Inflammatory macrophage treated with lipopolysaccharide for 1 hour (primary cell): ENCODE measurements around the gene ERN1.
"Not testable (repeated sequence)": the region's sequence is repeated elsewhere in the genome, so short reads cannot be mapped to it uniquely, and the experiment has no call there.

Experiments used
- DNase-seq, 2 donors: peaks; one replicate each; pipeline ENCODE4 v3.0.0-alpha.2; 2020 to 2022

Gene ERN1

DNA sequence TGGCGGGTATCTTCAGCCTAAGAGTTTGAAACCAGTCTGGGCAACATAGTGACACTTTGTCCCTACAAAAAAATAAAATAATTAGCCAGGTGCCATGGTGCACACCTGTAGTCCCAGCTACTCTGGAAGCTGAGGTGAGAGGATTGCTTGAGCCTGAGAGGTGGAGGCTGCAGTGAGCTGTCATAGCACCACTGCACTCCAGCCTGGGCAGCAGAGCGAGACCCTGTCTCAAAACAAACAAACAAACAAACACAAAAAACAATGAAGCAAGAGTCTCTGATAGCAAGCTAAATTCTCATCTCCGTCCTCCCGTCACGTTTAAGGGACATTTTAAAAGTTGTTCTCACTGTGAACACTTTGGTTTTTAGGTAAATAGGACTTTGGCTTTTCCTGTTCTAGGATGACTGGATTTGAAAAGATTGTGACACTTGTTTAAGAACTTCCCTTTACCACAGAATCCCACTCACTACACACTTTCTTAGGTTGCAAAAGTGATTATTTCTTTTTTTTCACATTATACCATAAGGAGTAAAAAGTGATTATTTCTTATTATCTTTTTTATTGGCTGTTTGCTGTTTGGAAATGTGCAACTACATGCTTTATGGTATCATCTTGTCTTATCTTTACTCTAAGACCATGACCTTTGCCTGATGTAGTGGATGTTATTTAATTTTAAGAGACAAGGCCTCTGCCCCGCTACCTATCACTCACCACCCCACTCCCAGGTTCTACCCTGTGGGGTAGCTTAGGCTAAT, 4.4 kb upstream of the ERN1 start:
- no peak for DNase-seq

DNA sequence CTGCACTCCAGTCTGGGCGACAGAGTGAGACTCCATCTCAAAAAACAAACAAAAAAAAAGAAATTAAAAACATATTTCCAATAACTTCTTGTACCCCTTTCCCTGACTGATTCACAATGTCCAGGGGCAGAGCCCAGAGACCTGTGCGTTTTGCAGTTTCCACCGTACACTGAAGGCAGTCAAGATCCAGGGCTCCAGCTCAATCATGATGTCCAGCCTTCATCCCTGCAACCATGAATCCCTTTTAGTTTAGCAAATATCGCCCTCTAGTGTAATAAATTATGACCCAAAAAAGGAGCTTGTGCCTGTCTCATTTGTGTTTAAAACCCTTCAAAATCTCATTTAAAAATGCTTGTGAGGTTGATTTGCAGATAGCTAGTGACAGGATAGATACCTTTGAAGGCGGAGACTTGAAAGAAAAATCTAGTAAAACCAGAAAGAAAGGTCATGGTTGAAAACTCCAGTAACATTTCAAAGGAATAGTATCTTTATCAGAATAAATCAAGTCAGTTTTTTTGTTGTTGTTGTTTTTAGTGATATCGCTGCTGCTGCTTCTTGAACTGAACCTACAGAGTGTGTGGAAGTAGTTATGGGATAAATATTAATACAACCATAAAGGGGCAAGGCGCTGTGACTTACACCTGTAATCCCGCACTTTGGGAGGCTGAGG, 3.7 kb upstream of the ERN1 start:
- peak; percentile 56 to 91 for DNase-seq

DNA sequence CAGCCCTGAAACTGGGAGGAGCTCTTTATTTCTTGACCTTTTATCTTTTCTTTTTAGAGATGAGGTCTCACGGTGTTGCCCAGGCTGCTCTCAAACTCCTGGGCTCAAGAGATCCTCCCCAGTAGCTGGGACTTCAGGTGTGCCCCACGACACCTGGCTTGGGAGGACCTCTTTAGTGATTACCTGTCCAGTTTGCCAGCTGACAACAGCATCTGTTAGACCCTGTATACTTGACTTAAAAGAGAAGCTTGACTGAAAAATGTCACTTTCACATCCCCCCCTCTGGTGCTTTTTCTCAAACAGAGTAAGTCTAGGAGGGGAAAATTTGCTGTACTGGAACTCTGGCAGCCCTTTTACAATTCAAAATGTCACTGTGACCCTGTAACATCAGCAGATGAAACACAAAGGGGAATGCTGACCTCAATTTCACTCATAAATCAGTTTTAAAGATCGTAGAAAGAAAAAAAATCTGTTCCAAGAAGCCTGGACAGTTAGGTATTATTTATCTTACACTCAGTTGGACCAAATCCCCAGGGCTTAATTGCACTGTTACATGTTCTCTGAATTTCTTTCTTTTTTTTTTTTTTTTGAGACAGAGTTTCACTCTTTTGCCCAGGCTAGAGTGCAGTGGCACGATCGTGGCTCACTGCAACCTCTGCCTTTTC, 1.8 kb upstream of the ERN1 start:
- no peak for DNase-seq

DNA sequence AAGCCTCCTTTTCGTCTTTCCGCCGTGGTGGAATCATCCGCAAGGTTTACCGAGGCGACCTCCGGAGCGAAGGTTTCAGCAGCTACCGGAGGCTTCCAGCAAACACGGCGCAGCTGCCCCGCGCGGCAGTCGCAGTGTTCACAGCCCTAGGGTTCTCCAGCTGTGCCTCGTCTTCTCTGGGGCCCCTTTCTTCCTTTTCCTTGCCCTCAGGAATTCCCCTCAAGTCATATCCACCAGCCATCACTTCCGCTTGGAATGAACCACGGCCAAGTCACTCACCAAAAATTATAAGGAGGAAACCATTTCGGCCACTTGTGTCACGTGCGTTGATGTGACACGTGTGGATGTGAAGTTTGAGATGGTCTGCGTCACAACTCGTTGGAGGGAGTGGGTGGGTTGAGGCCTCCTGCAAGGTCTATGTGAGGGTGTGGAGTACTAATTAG, 636 bp upstream of the ERN1 start:
- peak; percentile 90 to 92 for DNase-seq

DNA sequence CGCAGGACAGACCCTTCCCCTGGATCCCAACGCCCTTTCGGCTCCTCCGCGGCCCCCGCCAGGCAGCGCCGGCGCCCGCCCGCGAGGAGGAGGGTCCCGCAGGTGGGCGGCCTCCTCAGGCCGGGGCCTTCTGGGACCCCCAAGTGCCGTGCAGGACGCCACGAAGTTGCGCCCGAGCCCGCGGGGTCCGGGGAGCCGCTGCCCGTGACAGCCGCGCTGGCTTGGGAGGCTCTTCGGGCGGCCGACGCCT, 504 bp downstream of the ERN1 start:
- no peak for DNase-seq

DNA sequence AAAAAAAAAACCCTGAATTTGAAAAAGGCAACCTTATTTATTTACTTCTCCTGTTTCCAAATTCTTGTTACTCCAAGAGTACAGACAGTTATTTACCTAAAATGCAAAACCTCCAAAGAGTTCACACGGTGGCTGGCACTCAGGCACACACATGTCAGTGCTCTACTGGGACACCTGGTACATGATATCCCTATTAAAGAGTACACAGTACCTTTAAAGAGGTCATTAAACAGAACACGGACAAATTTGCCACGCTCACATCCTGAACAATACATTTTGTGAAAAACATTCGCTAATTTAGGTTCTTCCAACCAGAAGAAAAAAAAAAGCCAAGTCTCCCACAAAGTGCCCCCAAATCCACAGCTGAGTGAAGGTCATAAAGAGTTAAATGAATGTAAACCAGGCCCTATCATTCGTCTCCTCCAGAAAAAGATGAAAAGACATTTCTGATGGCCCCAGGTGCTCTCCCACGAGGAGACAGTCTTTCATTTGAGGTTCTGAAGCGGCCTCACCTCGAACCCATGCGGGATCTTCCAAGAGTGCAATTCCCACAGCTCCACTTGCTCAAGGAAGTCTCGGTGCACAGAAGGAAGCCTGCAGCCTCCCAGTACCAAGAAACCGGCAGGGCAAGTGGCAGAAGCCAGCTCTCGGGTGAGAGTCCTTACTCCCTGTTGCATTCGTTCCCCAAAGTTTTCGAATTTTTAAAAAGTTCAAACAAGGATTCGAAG, 993 bp downstream of the ERN1 start:
- peak in 1 of 2 donors; percentile 42 for DNase-seq

DNA sequence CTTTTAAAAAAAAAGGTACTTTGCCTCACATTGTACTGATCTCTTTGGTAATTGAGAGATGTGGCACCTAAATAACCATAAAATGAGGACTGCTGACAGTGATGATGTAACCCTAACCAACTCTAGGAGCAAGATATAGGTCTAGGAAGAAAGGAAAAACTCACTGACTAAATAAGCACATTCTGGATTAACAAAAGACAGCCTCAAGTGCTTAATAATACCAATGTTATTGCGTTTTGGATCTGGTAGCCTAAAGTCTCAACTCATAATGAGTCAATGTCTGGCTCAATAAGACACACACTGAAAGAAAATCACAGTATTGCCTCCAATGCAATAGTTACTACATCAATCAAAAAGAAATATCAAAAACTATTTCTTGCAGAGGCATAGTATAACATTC, 3.0 kb downstream of the ERN1 start:
- DNase-seq = peak in 1 of 2 donors; percentile 18

DNA sequence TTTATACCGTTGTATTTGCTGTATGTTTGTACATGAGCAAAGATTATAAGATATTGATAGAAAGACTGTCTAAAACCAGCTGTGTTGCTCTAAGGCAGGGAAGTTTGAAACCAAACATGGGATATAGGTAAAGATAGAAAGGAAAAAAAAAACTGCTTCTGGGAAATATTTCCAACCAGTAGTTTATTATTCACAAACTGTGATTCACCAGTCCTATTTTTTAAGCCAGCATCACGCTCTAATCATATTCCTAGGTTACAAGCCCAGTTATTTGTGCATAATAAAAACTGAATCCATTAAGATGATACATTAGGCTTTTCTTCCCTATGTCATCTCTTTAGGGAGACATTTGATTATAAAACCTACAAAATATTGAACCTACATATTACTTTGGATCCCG, 4.0 kb downstream of the ERN1 start:
- DNase-seq = no peak

DNA sequence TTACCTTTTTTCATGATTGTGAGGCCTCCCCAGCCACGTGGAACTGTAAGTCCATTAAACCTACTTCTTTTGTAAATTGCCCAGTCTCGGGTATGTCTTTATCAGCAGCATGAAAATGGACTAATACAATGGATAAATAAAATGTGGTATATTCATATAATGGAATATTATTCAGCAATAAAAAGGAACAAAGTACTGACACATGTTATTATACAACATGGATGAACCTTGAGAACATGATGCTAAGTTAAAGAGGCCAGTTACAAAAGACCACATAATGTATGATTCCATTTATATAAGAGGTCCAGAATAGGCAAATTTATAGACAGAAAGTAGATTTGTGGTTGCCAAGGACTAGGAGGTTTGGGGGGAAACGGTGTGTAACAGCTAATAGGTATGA, 5.3 kb downstream of the ERN1 start:
- no peak for DNase-seq

DNA sequence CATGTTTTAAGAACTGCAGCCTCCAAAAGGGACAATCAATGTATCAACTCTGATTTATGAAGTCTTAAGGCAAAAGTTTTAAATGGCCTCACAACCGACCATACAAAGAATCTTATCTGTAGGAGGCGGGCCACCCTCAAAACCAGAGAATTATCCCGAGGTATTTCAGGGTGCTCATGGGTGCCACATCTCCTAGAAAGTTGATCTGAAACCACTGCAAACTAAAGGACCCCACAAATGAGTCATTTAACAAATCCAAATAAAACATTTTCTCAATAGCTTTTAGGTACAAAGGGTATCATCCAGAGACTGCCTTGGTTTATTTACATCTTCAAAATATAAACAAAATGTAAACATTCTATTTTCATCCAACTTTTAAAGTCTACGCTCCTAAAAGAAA, 6.8 kb downstream of the ERN1 start:
- DNase-seq = no peak

DNA sequence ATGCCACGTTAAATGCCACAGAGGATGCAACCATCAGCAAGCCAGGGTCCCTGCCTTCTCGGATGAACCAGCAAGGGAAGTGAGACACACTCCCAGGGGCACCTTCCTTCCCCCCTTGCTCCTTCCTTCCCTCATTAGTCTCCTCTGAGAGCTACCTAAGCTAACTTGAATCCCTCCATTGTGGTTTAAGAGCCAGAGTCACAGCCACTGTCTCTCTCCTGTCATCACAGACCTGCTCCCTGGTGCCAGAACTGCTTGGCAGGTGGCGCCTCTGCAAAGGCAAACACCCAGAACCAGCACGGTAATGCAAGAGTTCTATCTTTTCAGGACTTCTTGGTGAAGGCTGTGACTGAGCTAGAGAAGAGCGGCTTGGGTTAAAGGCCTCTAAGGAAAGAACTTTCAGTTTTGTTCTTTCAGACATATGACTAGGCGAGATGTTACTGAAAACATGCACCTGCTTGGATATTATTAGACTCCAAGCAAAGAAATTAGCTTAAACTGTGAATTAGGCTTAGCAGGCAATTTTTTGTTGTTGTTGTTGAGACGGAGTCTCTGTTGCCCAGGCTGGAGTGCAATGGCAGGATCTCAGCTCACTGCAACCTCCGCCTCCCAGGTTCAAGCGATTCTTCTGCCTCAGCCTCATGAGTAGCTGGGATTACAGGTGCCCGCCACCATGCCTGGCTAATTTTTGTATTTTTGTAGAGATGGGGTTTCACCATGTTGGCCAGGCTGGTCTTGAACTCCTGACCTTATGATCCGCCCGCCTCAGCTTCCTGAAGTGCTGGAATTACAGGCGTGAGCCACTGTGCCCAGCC, 8.8 kb downstream of the ERN1 start:
- not testable (repeated sequence) for DNase-seq

DNA sequence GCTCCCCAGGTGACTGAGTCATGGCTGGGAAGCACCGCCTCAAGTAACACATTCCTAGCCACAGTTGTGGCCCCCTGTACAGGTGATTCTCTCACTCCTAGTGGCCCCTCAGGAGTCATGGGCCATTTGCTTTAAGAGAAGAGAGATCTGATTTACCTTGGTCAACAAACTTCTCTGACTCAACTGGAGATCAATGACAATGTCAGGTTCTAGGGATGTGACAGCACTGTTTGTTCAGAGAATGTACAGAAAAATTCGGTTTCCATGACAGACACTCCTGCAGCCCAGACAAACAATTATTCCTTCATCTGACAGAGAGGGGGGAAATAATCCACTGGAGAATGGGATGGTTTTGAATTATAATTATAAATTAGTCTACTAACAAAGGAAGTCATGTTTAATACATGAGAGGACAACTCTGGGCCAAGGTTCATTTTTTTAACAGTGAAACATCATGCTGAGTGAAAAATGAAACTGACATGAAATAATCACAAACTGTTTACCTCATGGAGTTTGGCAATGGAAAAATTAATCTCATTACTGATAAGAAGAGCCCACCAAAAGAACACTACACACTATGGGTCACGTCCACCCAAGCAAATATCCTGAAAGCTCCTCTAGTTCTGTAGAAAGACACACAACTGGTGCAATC, 9.7 kb downstream of the ERN1 start:
- DNase-seq = no peak

DNA sequence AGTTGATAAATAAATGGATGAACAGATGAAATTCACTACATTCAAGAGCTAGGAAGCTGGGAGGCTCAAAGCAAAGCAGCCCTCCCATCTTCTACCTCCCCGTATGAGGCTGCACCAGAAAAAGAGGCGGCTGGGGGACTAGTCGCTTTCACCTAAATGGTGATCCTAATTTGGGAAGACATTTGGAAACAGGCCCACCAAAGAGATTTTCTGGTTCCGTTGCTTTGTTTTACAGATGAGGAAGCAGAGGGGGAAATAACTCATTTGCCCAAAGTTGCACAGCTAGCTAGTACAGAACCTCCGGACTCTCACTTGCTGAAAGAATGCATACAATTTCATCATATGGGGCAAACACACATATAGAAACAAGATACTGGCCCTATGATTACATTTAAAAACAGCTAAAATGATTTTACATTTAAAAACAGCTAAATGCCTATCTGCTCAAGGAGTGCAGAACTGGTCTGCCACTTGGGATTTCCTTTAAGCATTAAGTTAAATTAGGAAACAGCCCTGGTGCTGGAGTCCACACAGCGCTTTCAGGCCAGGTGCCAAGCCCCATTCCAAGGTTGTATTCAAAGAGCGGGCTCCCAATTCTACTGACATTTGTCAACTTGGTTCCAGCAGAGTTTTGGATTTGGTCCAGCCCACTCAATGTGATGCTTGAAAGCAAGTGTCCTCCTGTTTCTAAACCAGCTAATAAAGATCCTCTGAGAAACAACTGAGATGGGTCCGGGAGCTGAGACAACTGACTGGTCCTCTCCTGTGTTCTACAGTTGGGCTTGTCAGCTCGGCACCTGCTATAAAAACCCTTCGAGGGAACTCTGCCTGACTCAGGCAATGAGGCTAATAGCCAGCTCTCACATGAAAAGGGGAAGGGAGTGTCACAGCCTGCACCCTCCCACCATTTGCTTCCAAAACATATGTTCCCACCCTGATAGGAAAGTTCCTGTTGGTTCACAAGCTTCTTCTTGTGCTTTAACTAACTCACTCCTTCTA, 11.7 kb downstream of the ERN1 start:
- peak; percentile 83 to 88 for DNase-seq

DNA sequence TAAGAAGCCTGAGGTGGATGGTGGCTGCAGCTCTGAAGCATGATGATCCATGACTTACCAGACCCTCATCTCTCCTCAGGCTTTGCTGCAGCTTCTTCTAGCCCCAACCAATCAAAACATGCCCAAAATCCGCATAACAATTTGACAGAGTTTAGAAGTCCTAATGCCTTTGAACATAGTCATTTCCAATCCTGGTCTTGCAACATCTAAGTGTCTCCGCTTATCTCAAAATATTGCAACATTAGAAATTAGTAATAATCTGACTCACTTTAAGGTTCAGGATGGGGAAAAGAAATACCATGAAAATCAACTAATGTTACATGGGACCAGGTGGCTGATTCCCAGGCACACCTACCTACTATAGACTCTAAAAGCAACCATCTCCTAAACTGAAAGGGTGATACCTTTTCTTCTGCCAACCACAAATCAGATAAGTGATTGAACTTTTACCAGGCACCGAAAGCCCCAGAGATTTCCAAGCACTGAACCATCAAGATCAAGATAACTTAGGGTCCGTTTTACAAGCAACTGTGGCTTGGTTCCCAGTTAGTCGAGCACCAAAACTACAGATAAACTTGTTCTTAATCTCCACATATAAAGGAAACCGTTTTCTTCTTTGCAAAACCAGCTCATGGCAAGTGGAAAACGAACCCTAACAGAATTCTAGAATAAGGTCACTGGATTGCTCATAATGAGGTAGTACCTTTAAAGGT, 14.0 kb downstream of the ERN1 start:
- DNase-seq = peak; percentile 30 to 63

DNA sequence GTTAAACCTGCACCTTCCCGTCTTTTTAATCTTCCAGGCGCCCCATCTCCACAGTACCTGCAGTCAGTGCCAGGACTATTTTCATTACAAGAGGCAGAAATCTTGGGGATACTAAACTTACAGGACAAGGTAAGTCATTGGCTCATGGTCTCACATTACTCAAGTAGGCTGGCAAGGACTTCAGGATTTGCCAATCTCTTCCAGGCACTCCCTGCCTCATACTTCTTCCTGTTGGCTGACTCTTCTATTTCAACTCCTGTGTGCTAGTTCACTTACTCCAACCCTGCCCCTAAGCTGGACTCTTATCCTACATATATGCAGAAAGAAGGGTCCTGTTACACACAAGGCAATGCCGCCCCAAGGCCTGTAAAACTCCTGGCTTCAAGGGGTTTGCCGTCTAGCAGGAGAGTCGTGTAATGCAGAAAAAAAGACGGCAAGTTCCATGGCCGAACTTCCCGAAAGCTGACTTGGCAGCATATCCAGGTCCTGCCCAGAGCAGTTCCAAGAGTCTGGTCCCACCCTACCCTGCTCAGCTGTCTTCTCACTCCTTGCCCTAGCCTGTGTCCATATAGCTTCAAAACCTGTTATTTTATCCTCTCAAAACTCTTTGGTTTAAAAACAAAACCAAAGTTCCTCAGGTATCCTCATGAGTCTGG, 14.8 kb downstream of the ERN1 start:
- DNase-seq = no peak

DNA sequence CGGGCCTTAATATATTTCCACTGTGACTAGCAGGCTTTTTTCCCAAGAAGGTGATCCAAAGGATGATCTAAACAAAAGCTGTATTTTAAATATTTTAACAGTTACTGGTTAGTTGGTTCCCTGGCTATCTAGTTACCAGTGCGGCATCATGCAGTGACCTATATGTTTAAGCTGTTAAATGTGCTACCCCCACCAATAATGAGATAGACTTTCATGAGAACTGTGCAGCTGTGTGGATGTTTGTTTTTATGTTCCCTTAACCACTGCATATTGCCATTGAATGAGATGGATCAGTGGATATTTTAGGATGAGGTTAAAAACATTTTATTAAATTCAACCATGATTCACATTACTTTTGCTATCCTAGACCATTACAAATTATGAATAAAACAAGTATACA, 16.9 kb downstream of the ERN1 start:
- DNase-seq = no peak

DNA sequence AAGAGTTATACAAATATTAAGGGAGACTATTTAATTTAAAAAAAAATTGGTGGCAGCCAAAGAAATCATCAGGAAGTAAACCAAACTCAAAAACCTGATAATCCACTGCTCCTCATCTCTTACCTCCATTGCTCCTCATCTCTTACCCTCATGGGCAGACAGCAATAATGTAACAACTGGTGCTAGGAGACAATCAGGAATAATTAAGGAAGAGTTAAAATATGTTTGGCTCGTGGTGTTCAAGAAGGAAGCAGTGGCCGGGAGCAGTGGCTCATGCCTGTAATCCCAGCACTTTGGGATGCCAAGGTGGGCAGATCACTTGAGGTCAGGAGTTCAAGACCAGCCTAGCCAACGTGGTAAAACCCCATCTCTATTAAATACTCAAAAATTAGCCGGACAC, 18.1 kb downstream of the ERN1 start:
- DNase-seq = no peak

DNA sequence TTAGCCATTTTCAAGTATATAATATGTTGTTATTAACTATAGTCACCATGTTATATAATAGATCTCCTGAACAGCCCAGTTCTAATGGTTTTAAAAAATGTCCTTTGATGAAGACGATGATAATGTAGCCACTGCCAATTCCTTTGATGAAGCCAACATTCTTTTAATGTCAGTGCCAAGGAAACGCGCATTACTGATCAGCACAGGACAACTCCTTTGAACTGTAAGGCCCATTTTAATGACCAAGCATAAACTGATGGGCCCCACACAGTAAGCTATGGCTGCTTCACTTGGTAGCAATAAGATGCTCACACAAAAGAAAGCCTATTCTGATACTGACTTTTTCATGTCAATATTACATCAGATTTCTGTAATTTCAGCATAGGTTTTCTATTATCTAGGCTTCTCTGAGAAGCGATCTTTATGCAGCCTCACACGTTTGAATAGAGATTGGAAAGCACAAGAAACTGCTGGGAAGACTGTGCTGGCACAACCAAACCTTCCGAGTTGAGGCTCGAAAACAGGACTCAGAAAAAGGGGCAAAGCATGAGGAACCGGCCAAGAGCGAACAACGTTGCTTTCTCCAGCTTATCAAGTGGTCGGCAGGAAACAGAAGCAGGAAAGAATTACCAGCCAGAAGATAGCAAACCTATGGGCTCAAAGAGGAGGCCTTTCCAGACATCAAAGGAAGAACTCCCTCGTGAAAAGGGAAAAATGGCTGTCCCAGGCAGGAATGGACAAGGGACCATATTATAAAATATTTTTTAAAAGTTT, 19.4 kb downstream of the ERN1 start:
- DNase-seq = no peak

DNA sequence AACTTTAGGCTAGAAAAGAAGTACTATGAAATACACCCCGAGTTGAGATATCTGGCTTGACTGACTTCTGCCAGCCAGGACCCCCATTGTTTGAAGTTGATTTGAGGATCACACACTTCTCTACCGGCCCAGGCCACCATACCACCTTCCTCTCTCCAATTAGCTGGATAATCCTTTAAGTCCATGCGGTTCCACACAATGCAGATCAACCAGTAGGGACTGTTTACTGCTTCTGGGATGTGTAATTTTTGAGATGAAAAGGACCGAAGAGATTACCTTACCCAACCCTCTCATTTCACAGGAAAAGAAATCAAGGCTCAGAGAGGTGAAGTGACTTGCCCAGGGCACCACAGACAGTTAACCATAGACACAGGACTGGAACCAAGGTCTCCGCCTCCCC, 20.5 kb downstream of the ERN1 start:
- DNase-seq = no peak
